COLO829 (cell line): Measurements from ENCODE around the gene LMNTD2.
"Not testable (repeated sequence)": the region's sequence is repeated elsewhere in the genome, so short reads cannot be mapped to it uniquely, and the experiment has no call there.

Experiments used
- DNase-seq: peaks from one replicate; pipeline ENCODE4 v3.0.0; 2012; ENCODE audit warnings: low spot score

LMNTD2 gene

GRCh38 chr11:586376-587316 lies 26.1 kb upstream of the LMNTD2 start:
- no peak for DNase-seq

GRCh38 chr11:584287-584686 lies 23.7 kb upstream of the LMNTD2 start:
- DNase-seq, result no peak

GRCh38 chr11:581752-582151 lies 21.2 kb upstream of the LMNTD2 start:
- DNase-seq, result no peak

GRCh38 chr11:581342-581741 lies 20.8 kb upstream of the LMNTD2 start:
- DNase-seq, result no peak

- no peak for DNase-seq
Observed at GRCh38 chr11:579830-580601, 19.5 kb upstream of the LMNTD2 start.

- no peak for DNase-seq
Observed at GRCh38 chr11:578276-579035, 17.9 kb upstream of the LMNTD2 start.

GRCh38 chr11:577611-577894 lies 17.0 kb upstream of the LMNTD2 start:
- DNase-seq, result no peak

GRCh38 chr11:576811-577610 lies 16.5 kb upstream of the LMNTD2 start:
- DNase-seq, result no peak

- peak; percentile 98 for DNase-seq
Observed at GRCh38 chr11:575996-576768, 15.6 kb upstream of the LMNTD2 start, which contains the start of gene PHRF1. Gene PHRF1, plus strand, starts transcription at chr11:576470. Its CDS starts 5,043 bp downstream, at chr11:581513.

- DNase-seq, result no peak
Observed at GRCh38 chr11:575313-575995, 14.9 kb upstream of the LMNTD2 start.

- no peak for DNase-seq
Observed at GRCh38 chr11:574632-575312, 14.2 kb upstream of the LMNTD2 start.

GRCh38 chr11:574031-574570 lies 13.6 kb upstream of the LMNTD2 start:
- DNase-seq, result not testable (repeated sequence)

- no peak for DNase-seq
Observed at GRCh38 chr11:573146-573759, 12.7 kb upstream of the LMNTD2 start.

- no peak for DNase-seq
Observed at GRCh38 chr11:571802-572185, 11.3 kb upstream of the LMNTD2 start.

- no peak for DNase-seq
Observed at GRCh38 chr11:569158-569885, 8.8 kb upstream of the LMNTD2 start.

GRCh38 chr11:568306-569157 lies 8.0 kb upstream of the LMNTD2 start:
- DNase-seq, result peak; percentile 96

GRCh38 chr11:567629-568292 lies 7.2 kb upstream of the LMNTD2 start:
- DNase-seq, result no peak
